PFSK-1 (cell line): Measurements from ENCODE around the gene SASH3.

Experiments used
- FOXP2 ChIP-seq: optimal IDR thresholded peaks from 2 replicates; pipeline ENCODE3; 2011; ENCODE audit warnings: borderline replicate concordance, control low read depth, inconsistent platforms; ENCODE audit not compliant: insufficient read depth; ENCODE audit errors: extremely low read length, extremely low read depth
- POLR2AphosphoS5 ChIP-seq: IDR thresholded peaks from 2 replicates; pipeline ENCODE4 v1.6.1; 2012; ENCODE audit warnings: low read depth, mild to moderate bottlenecking, control low read depth, low read length, moderate library complexity
- REST ChIP-seq, 2 experiments: IDR thresholded peaks; 2 replicates each; pipeline versions ENCODE4 v1.6.1 to v1.8.0; 2011 to 2012; ENCODE audit warnings: low read depth in 2 of 2, low read length in 2 of 2, control low read depth in 1 of 2, inconsistent platforms in 1 of 2, mild to moderate bottlenecking in 1 of 2, moderate library complexity in 1 of 2; ENCODE audit not compliant: insufficient read depth in 1 of 2
- SIN3A ChIP-seq: IDR thresholded peaks from 2 replicates; pipeline ENCODE4 v1.6.1; 2012; ENCODE audit warnings: mild to moderate bottlenecking, low read length, moderate library complexity, borderline replicate concordance; ENCODE audit not compliant: insufficient read depth
- TAF1 ChIP-seq: IDR thresholded peaks from 2 replicates; pipeline ENCODE4 v1.6.1; 2012; ENCODE audit warnings: low read length, control low read depth, borderline replicate concordance; ENCODE audit not compliant: insufficient read depth

Gene SASH3

GRCh38 chrX:129780441-129781105, 824 bp downstream of the SASH3 start:
- no peak for TF ChIP-seq REST (IDR thresholded peaks at IDR 0.05; ENCODE audit: insufficient read depth in 1 of 2, low read depth in 2 of 2, low read length in 2 of 2)
- no peak for TF ChIP-seq FOXP2
- no peak for TF ChIP-seq TAF1
- TF ChIP-seq POLR2AphosphoS5 = no peak
- no peak for TF ChIP-seq SIN3A

GRCh38 chrX:129781134-129781672, 1.5 kb downstream of the SASH3 start:
- TF ChIP-seq SIN3A = no peak
- no peak for TF ChIP-seq FOXP2
- no peak for TF ChIP-seq TAF1
- no peak for TF ChIP-seq REST (IDR thresholded peaks at IDR 0.05; ENCODE audit: insufficient read depth in 1 of 2, low read depth in 2 of 2, low read length in 2 of 2)
- TF ChIP-seq POLR2AphosphoS5 = no peak

- no peak for TF ChIP-seq SIN3A
- TF ChIP-seq REST (IDR thresholded peaks at IDR 0.05; ENCODE audit: insufficient read depth in 1 of 2, low read depth in 2 of 2, low read length in 2 of 2) = peak; percentile 20 to 80; a peak in 2 of 4 replicates
- no peak for TF ChIP-seq FOXP2
Measured at GRCh38 chrX:129781680-129782495, 2.1 kb downstream of the SASH3 start.

GRCh38 chrX:129782706-129783105, 3.0 kb downstream of the SASH3 start:
- TF ChIP-seq FOXP2 (no peak), REST (IDR thresholded peaks at IDR 0.05; ENCODE audit: insufficient read depth in 1 of 2, low read depth in 2 of 2, low read length in 2 of 2) (no peak), SIN3A (no peak), POLR2AphosphoS5 (no peak), TAF1 (no peak)

- TF ChIP-seq POLR2AphosphoS5 (no peak), FOXP2 (no peak), TAF1 (no peak), SIN3A (no peak), REST (IDR thresholded peaks at IDR 0.05; ENCODE audit: insufficient read depth in 1 of 2, low read depth in 2 of 2, low read length in 2 of 2) (no peak)
Measured at GRCh38 chrX:129783291-129783713, 3.6 kb downstream of the SASH3 start.
